ENCODE data around the gene SIRT1.

- TF ChIP-seq, protein P1, sequence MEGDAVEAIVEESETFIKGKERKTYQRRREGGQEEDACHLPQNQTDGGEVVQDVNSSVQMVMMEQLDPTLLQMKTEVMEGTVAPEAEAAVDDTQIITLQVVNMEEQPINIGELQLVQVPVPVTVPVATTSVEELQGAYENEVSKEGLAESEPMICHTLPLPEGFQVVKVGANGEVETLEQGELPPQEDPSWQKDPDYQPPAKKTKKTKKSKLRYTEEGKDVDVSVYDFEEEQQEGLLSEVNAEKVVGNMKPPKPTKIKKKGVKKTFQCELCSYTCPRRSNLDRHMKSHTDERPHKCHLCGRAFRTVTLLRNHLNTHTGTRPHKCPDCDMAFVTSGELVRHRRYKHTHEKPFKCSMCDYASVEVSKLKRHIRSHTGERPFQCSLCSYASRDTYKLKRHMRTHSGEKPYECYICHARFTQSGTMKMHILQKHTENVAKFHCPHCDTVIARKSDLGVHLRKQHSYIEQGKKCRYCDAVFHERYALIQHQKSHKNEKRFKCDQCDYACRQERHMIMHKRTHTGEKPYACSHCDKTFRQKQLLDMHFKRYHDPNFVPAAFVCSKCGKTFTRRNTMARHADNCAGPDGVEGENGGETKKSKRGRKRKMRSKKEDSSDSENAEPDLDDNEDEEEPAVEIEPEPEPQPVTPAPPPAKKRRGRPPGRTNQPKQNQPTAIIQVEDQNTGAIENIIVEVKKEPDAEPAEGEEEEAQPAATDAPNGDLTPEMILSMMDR (IDR thresholded peaks at IDR 0.05; ENCODE audit: insufficient read depth, low read depth, low read length), result no peak
- no peak for TF ChIP-seq EZH2 (IDR thresholded peaks at IDR 0.05; ENCODE audit: insufficient read depth, low read length)
Observed at GRCh38 chr10:67893637-67894036, 9.2 kb downstream of the SIRT1 start.

All from astrocyte (in vitro differentiated cells and primary cell).